ENCODE results near the gene COL8A2. TPM values are rescaled to one million over a fixed set of nuclear protein-coding genes. Genes with fewer than 3 reads are reported as not detected.
"Not testable (repeated sequence)": the region's sequence is repeated elsewhere in the genome, so short reads cannot be mapped to it uniquely, and the experiment has no call there.

Gene COL8A2
- total RNA-seq, 1 experiment from 2014 or later, result 1.4 TPM

DNA sequence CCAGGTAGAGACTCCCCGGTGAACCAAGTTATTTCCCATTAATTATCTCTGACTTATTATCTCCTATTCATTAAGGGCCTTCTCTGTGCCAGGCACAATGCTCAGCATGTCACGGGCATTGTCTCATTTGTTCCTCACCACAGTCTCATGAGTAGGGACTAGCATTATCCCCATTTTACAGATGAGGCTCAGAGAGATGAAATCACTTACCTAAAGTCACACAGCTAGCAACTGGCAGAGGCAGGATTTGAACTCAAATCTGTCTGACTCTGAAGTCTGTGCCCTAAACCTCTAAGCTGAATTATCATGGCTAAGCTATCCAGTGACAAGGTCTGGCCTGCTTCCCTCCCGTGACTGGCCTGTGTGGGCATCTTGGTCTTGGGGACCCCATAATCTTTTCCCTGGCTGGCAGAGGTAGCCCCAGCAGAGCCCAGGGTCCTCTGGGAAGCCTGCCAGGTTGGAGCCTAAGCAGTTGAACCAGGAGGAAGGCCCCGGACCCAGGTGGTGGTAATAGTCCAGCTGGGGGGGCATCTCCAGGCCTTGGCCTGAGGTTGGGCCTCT lies 35.4 kb upstream of the COL8A2 start:
- peaks cover 53% of the 10 kb centered on the region for H3K36me3 ChIP-seq
- DNase-seq, result no peak
- H3K9me3 ChIP-seq, result no peaks in the 10 kb centered on the region
- peak overlapping the region; percentile 47 for H3K4me3 ChIP-seq
- H3K27me3 ChIP-seq, result no peaks in the 10 kb centered on the region

GRCh38 chr1:36159614-36160387 lies 34.8 kb upstream of the COL8A2 start:
- Histone ChIP-seq H3K36me3 (peaks cover 53% of the 10 kb centered on the region), H3K27me3 (no peaks in the 10 kb centered on the region), H3K9me3 (no peaks in the 10 kb centered on the region), H3K4me3 (no peak overlapping the region; the same call in 1 of the 2 replicates)
- DNase-seq, result no peak

- not testable (repeated sequence) for DNase-seq, H3K27me3 ChIP-seq, H3K9me3 ChIP-seq
- Histone ChIP-seq H3K4me3 (peak overlapping the region; percentile 94; the same call in 1 of the 2 replicates), H3K36me3 (peaks cover 53% of the 10 kb centered on the region)
Observed at GRCh38 chr1:36158827-36159252, 33.8 kb upstream of the COL8A2 start.

DNA sequence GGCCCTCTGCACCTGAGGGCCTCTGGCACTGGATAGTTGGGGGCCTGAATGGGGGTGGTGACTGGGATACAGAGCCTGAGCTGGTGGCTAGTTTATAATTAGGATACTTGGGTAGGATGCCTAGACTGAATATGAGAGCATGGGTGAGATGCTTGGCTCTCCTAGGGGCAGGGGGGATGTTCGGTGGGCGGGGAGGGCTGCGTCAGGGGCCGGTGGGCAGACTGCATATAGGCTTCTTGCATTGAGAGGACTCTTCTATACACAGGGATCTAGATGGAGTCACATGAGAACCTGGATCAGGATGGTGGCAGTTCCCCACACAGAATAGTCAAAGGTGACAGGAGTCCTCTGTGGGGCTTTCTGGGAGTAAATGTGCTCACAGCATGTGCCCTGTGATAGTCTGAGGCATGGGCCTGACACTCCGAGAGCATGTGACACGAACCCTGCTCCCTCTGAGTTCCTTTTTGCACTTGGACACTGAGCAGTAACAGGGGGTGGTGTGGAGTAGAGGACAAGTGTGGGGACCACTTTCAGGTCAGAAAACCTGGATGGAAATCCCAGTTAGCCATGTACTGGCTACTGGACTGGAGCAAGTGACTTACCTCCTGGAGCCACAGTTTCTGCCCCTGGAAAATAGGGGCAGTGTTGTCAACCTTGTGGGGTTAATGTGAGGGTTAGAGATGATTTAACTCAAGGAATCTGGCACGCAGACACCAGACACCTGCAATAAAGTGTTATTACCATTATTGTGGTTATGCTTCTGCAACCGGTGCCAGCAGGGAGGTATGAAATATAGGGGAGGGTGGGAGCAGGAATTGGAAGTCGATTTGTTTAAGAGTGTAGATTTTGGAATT lies 33.2 kb upstream of the COL8A2 start:
- Histone ChIP-seq H3K36me3 (peaks cover 53% of the 10 kb centered on the region), H3K4me3 (peak overlapping the region; percentile 94), H3K9me3 (no peaks in the 10 kb centered on the region), H3K27me3 (no peaks in the 10 kb centered on the region)
- no peak for DNase-seq

- H3K36me3 ChIP-seq, result peaks cover 51% of the 10 kb centered on the region
- no peaks in the 10 kb centered on the region for H3K27me3 ChIP-seq
- H3K9me3 ChIP-seq, result no peaks in the 10 kb centered on the region
- peak overlapping the region; percentile 94 for H3K4me3 ChIP-seq
- DNase-seq, result no peak
Observed at GRCh38 chr1:36157115-36157903, 32.3 kb upstream of the COL8A2 start.

- DNase-seq, result peak; percentile 79
- H3K4me3 ChIP-seq, result peak overlapping the region; percentile 94
- no peaks in the 10 kb centered on the region for H3K9me3 ChIP-seq
- H3K36me3 ChIP-seq, result peaks cover 43% of the 10 kb centered on the region
- no peaks in the 10 kb centered on the region for H3K27me3 ChIP-seq
Observed at GRCh38 chr1:36156329-36157114, 31.5 kb upstream of the COL8A2 start.

GRCh38 chr1:36155408-36156328 lies 30.6 kb upstream of the COL8A2 start, which contains the start of gene MAP7D1:
MAP7D1 (plus strand) TSS chr1:36156160; CDS start chr1:36156418, 258 bp downstream.
- peak; percentile 88 for DNase-seq
- H3K4me3 ChIP-seq, result peak within 1 kb of the TSS; percentile 94
- H3K9me3 ChIP-seq, result no peaks in the 10 kb centered on the region
- H3K27me3 ChIP-seq, result no peaks in the 10 kb centered on the region
- peaks cover 35% of the 10 kb centered on the region for H3K36me3 ChIP-seq

DNA sequence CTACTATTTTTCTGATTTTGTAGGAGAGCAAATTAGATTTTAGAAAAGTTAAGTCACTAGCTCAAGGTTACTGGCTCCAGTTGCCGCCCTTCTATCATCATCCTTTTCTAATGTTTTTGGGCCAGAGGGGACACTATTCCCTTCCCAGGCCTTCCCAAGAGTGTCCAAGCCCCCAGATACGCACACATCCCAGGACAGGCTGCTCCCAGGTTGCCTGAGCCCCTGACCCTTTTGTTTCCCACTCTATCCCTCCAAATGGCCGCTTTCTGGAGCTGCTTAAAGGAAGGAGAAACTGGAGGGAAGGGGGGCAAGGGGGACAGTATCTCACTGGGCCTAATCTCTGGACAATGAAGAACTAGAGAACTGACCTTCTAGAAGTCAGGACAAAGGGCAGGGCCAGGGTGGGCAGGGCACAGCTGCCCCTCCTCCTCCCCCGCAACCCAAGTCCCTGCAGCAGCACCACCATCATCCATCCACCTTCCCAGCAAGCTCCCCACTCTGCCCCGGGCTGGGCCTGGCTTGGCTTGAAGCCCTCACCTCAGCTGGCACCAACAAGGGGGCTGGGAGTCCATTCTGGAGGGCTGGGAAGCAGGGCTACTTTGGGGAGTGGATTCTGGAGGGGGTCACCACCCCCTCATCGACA lies 29.9 kb upstream of the COL8A2 start:
- peak; percentile 54 for DNase-seq
- peaks cover 27% of the 10 kb centered on the region for H3K36me3 ChIP-seq
- H3K4me3 ChIP-seq, result peak overlapping the region; percentile 94
- H3K27me3 ChIP-seq, result no peaks in the 10 kb centered on the region
- H3K9me3 ChIP-seq, result no peaks in the 10 kb centered on the region

- Histone ChIP-seq H3K27me3 (no peaks in the 10 kb centered on the region), H3K36me3 (peaks cover 21% of the 10 kb centered on the region), H3K9me3 (no peaks in the 10 kb centered on the region), H3K4me3 (no peak overlapping the region)
- no peak for DNase-seq
Observed at GRCh38 chr1:36154335-36154734, 29.3 kb upstream of the COL8A2 start.

- no peaks in the 10 kb centered on the region for H3K27me3 ChIP-seq
- DNase-seq, result no peak
- H3K36me3 ChIP-seq, result peaks cover 18% of the 10 kb centered on the region
- H3K9me3 ChIP-seq, result no peaks in the 10 kb centered on the region
- H3K4me3 ChIP-seq, result no peak overlapping the region
Observed at GRCh38 chr1:36153476-36153875, 28.5 kb upstream of the COL8A2 start.

- peak; percentile 47 for DNase-seq
- no peaks in the 10 kb centered on the region for H3K27me3 ChIP-seq
- peaks cover 21% of the 10 kb centered on the region for H3K36me3 ChIP-seq
- no peaks in the 10 kb centered on the region for H3K9me3 ChIP-seq
- H3K4me3 ChIP-seq, result no peak overlapping the region
Observed at GRCh38 chr1:36151845-36152203, 26.8 kb upstream of the COL8A2 start.

DNA sequence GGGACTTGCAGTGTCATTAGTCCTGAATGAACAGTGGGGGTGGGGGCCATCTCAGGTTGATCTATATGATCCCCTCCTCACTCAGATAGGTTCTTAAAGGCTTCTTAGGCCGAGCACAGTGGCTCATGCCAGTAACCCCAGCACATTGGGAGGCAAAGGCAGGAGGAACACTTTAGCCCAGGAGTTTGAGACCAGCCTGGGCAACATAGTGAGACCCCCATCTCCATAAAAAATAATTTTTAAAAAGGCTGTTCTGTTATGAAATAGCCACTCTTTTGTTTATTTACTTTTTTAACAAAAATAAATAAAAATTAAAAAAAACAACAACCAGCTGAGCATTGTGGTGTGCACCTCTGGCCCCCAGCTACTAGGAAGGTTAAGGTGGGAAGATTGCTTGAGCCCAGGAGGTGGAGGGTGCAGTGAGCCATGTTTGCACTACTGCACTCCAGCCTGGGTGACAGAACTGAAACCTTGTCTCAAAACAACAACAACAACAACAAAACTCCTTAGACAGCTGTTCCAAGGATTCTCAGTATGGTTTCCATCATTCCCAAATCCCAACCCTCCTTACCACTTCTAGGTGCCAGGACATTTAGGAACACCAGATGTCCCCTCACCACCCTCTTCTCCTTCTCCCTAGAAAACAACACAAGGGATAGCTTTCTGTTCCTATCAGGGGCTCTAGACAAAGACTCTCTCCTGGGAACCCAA lies 26.3 kb upstream of the COL8A2 start:
- Histone ChIP-seq H3K36me3 (peaks cover 20% of the 10 kb centered on the region), H3K4me3 (no peak overlapping the region), H3K9me3 (no peaks in the 10 kb centered on the region), H3K27me3 (no peaks in the 10 kb centered on the region)
- DNase-seq, result no peak

DNA sequence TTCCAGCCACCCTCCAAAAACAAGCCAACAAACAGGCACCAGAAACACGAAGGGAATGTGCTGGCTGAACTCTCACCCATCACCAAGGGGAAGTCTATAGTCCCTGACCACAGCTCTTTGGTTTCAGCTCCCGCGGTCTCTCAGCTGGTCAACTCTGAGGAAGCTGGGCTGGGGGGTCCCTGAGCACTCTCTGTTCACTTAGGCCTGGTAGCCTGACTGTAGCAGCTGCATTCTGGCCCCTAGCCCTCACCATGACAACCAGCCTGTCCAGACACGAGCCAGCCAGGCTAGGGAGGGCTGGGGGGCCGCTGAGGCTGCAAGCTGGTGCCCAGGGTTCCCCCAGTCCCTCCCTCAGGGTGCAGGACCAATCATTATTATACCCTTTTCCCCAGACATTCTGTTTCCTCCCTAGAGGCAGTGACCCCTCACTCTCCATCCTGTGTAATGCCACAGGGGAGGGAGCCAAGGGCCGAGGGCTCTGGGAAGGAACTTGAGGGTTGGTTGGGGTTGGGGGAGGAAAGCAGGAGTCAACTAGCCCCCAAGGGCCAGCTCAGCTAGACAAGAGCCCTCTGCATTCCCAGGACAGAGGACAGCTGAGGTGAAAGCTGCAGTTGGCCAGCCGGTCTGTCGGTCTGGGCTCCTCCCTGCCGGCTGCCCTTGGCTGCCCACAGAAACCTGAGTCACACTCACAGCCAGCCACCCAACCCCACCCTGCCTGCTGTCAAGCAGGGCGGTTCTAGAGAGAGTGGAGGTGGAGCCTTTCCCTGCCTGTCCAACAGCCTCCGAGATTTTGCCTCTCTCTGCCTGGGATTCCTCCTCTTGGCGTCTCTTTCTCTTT lies 25.5 kb upstream of the COL8A2 start:
- Histone ChIP-seq H3K27me3 (no peaks in the 10 kb centered on the region), H3K36me3 (peaks cover 21% of the 10 kb centered on the region), H3K9me3 (no peaks in the 10 kb centered on the region), H3K4me3 (0 out of 2 replicates have a peak overlapping the region, but pooled peaks have one; percentile 11)
- peak; percentile 98 for DNase-seq

All from MG63 (cell line).